ENCODE results near the gene HSD3B1.
"Not testable (repeated sequence)": the region's sequence is repeated elsewhere in the genome, so short reads cannot be mapped to it uniquely, and the experiment has no call there.

HSD3B1 gene

GRCh38 chr1:119544165-119544762, 37.3 kb downstream of the HSD3B1 start:
- no peak for DNase-seq (ENCODE audit: low spot score)
- TF ChIP-seq, protein P1, sequence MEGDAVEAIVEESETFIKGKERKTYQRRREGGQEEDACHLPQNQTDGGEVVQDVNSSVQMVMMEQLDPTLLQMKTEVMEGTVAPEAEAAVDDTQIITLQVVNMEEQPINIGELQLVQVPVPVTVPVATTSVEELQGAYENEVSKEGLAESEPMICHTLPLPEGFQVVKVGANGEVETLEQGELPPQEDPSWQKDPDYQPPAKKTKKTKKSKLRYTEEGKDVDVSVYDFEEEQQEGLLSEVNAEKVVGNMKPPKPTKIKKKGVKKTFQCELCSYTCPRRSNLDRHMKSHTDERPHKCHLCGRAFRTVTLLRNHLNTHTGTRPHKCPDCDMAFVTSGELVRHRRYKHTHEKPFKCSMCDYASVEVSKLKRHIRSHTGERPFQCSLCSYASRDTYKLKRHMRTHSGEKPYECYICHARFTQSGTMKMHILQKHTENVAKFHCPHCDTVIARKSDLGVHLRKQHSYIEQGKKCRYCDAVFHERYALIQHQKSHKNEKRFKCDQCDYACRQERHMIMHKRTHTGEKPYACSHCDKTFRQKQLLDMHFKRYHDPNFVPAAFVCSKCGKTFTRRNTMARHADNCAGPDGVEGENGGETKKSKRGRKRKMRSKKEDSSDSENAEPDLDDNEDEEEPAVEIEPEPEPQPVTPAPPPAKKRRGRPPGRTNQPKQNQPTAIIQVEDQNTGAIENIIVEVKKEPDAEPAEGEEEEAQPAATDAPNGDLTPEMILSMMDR (IDR thresholded peaks at IDR 0.05; ENCODE audit: extremely low read depth, missing control alignments): peak; percentile 69

DNA sequence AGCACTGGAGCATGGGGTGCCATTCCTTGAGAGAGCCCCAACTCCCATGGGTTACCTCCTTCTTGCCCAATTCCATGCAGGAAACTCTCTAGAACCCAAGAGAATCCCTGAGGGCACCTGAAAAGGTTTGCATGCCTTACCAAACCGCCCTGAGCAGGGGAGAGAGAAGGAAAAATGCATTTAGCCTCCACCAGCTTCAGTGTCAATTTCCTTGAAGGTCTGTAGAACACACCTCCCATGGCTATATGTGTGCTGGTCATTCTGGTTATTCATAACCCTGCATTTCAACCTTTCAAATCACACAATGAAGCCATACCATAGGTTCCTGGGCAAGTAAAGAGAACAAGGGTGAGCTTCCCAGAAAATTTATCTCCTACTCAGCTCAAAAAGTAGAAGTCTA, 39.6 kb downstream of the HSD3B1 start:
- TF ChIP-seq, protein P1 (IDR thresholded peaks at IDR 0.05; ENCODE audit: extremely low read depth, missing control alignments): no peak
- DNase-seq (ENCODE audit: low spot score): no peak

DNA sequence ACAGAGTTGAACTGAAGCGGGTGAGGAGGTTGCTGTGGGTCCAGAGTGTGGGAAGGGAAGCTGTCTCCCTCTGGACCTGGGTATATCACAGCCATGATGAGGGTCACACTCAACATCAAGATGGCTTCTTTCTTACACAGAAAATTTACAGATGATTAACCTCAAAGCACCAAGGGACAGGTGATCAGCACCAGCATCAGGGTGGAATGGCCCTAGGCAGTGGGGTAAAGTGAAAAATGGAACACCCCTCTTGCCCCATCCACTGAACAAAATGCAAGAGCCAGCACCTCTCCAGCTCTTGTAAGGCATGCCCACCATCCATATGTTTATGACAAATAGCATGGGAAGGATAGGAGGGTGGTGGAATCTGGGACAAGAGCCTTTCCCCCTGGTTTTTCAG, 40.3 kb downstream of the HSD3B1 start:
- TF ChIP-seq, protein P1 (IDR thresholded peaks at IDR 0.05; ENCODE audit: extremely low read depth, missing control alignments): no peak
- no peak for DNase-seq (ENCODE audit: low spot score)

GRCh38 chr1:119547805-119548204, 40.8 kb downstream of the HSD3B1 start:
- DNase-seq (ENCODE audit: low spot score): no peak
- TF ChIP-seq, protein P1 (IDR thresholded peaks at IDR 0.05; ENCODE audit: extremely low read depth, missing control alignments): no peak

DNA sequence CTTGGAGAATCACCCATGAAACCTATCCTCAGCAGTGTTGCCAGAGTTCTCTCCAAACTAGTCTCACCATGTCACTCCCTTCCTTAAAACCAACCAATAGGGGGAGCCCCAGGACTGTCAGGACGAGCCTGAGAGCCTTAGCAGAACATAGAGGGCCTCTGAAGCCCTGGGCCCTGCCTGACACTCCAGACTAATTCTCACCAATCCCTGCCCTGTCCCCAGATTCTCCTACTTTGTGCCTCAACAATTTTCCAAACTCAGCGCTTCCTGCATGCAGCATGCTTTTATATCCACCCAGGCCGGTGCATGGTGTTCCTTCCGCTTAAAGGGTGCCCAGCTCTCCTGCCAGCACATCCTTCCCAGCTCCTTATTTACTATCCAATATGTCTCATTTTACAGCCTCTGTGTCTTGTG, 42.7 kb downstream of the HSD3B1 start:
- TF ChIP-seq, protein P1 (IDR thresholded peaks at IDR 0.05; ENCODE audit: extremely low read depth, missing control alignments): peak; percentile 36

GRCh38 chr1:119550381-119550780, 43.4 kb downstream of the HSD3B1 start:
- no peak for DNase-seq (ENCODE audit: low spot score)

More for the DNA sequence above, 42.7 kb downstream of the HSD3B1 start:
- DNase-seq (ENCODE audit: low spot score): peak; percentile 30

GRCh38 chr1:119551218-119551617, 44.2 kb downstream of the HSD3B1 start:
- no peak for DNase-seq (ENCODE audit: low spot score)
- TF ChIP-seq, protein P1 (IDR thresholded peaks at IDR 0.05; ENCODE audit: extremely low read depth, missing control alignments): no peak

More at GRCh38 chr1:119550381-119550780, 43.4 kb downstream of the HSD3B1 start:
- TF ChIP-seq, protein P1 (IDR thresholded peaks at IDR 0.05; ENCODE audit: extremely low read depth, missing control alignments): no peak

- not testable (repeated sequence) for DNase-seq (ENCODE audit: low spot score)
Observed at GRCh38 chr1:119552656-119553055, 45.6 kb downstream of the HSD3B1 start.

GRCh38 chr1:119553302-119554071, 46.5 kb downstream of the HSD3B1 start:
- DNase-seq (ENCODE audit: low spot score): not testable (repeated sequence)
